GM10266 (cell line): ENCODE data around the gene PASD1.

Experiments used
- DNase-seq: peaks from one replicate; pipeline ENCODE4 v3.0.0; 2012; ENCODE audit errors: extremely low spot score
- CTCF ChIP-seq: IDR thresholded peaks from 2 replicates; pipeline ENCODE4 v1.5.1; 2012; ENCODE audit warnings: mild to moderate bottlenecking, low read depth; ENCODE audit not compliant: control insufficient read depth, insufficient read depth; ENCODE audit errors: missing control alignments

Gene PASD1

GRCh38 chrX:151725338-151725614, 161.8 kb downstream of the PASD1 start:
- DNase-seq = no peak
- TF ChIP-seq CTCF = no peak
